H9 (cell line): ENCODE data around the gene RDM1. TPM values are rescaled to one million over a fixed set of nuclear protein-coding genes. Genes with fewer than 3 reads are reported as not detected.

ENCODE experiments used
- DNase-seq: peaks from one replicate; pipeline ENCODE4 v3.0.0-alpha.2; 2017
- H2AFZ ChIP-seq: one replicate; pipeline ENCODE4 v1.6.1; 2013; ENCODE audit warnings: mild to moderate bottlenecking, low read length, control low read depth, moderate library complexity
- H2AK5ac ChIP-seq: 2 replicates; pipeline ENCODE4 v1.6.1; 2013; ENCODE audit warnings: low read length, control low read depth, mixed read lengths; ENCODE audit not compliant: insufficient read length
- H2BK120ac ChIP-seq: one replicate; pipeline ENCODE4 v1.6.1; 2013; ENCODE audit warnings: low read depth, mild to moderate bottlenecking, low read length, control low read depth, inconsistent platforms; ENCODE audit not compliant: poor library complexity, severe bottlenecking
- H2BK12ac ChIP-seq: 2 replicates; pipeline ENCODE4 v1.6.1; 2013; ENCODE audit warnings: low read length, control low read depth, mixed read lengths, low read depth; ENCODE audit not compliant: insufficient read length
- H2BK15ac ChIP-seq: 2 replicates; pipeline ENCODE4 v1.6.1; 2013; ENCODE audit warnings: low read depth, low read length, control low read depth
- H2BK20ac ChIP-seq: one replicate; pipeline ENCODE4 v1.6.1; 2013; ENCODE audit warnings: low read depth, mild to moderate bottlenecking, low read length, control low read depth, inconsistent platforms; ENCODE audit not compliant: poor library complexity, severe bottlenecking
- H2BK5ac ChIP-seq: 2 replicates; pipeline ENCODE4 v1.6.1; 2013; ENCODE audit warnings: low read length, control low read depth, mixed read lengths; ENCODE audit not compliant: insufficient read length
- H3K14ac ChIP-seq: 2 replicates; pipeline ENCODE4 v1.6.1; 2013; ENCODE audit warnings: low read length, control low read depth; ENCODE audit not compliant: insufficient read depth
- H3K18ac ChIP-seq: 2 replicates; pipeline ENCODE4 v1.6.1; 2013; ENCODE audit warnings: low read depth, mild to moderate bottlenecking, mixed read lengths, low read length, control low read depth; ENCODE audit not compliant: insufficient read length
- H3K23ac ChIP-seq: 2 replicates; pipeline ENCODE4 v1.6.1; 2013; ENCODE audit warnings: low read length, control low read depth, mixed read lengths, low read depth; ENCODE audit not compliant: insufficient read length
- H3K23me2 ChIP-seq: 2 replicates; pipeline ENCODE4 v1.6.1; 2013; ENCODE audit warnings: low read depth, mild to moderate bottlenecking, mixed read lengths, low read length, control low read depth; ENCODE audit not compliant: insufficient read length, poor library complexity, severe bottlenecking
- H3K27ac ChIP-seq: 2 replicates; pipeline ENCODE4 v1.5.1; 2013; ENCODE audit warnings: low read length, control low read depth, mixed read lengths, low read depth; ENCODE audit not compliant: insufficient read length
- H3K27me3 ChIP-seq: 2 replicates; pipeline ENCODE4 v1.6.1; 2013; ENCODE audit warnings: low read length, control low read depth, inconsistent platforms; ENCODE audit not compliant: insufficient read depth
- H3K4ac ChIP-seq: 2 replicates; pipeline ENCODE4 v1.6.1; 2013; ENCODE audit warnings: low read depth, mild to moderate bottlenecking, control low read depth, inconsistent platforms, low read length, moderate library complexity
- H3K4me1 ChIP-seq: 2 replicates; pipeline ENCODE4 v1.6.1; 2013; ENCODE audit warnings: low read length, control low read depth, inconsistent platforms; ENCODE audit not compliant: insufficient read depth
- H3K4me2 ChIP-seq: 2 replicates; pipeline ENCODE4 v1.6.1; 2013; ENCODE audit warnings: low read length, control low read depth, mixed read lengths; ENCODE audit not compliant: insufficient read length, insufficient read depth
- H3K56ac ChIP-seq: 2 replicates; pipeline ENCODE4 v1.6.1; 2013; ENCODE audit warnings: low read depth, mild to moderate bottlenecking, mixed read lengths, low read length, control low read depth; ENCODE audit not compliant: insufficient read length
- H3K79me1 ChIP-seq: 2 replicates; pipeline ENCODE4 v1.6.1; 2013; ENCODE audit warnings: low read depth, mild to moderate bottlenecking, moderate library complexity, low read length, control low read depth, inconsistent platforms; ENCODE audit not compliant: insufficient read depth, poor library complexity, severe bottlenecking
- H3K79me2 ChIP-seq: 2 replicates; pipeline ENCODE4 v1.6.1; 2013; ENCODE audit warnings: low read length, control low read depth, inconsistent platforms; ENCODE audit not compliant: insufficient read depth
- H3K9ac ChIP-seq: 2 replicates; pipeline ENCODE4 v1.6.1; 2013; ENCODE audit warnings: low read length, control low read depth, mixed read lengths; ENCODE audit not compliant: insufficient read length; ENCODE audit errors: extremely low read depth
- H3K9me3 ChIP-seq: one replicate; pipeline ENCODE4 v1.6.1; 2013; ENCODE audit warnings: low read depth, low read length, inconsistent platforms; ENCODE audit not compliant: control insufficient read depth
- H3T11ph ChIP-seq: one replicate; pipeline ENCODE4 v1.6.1; 2013; ENCODE audit warnings: mild to moderate bottlenecking, low read length, control low read depth, inconsistent platforms
- H4K20me1 ChIP-seq: one replicate; pipeline ENCODE4 v1.6.1; 2013; ENCODE audit not compliant: control insufficient read depth, insufficient read length, insufficient read depth
- H4K5ac ChIP-seq: 2 replicates; pipeline ENCODE4 v1.6.1; 2013; ENCODE audit warnings: low read depth, mild to moderate bottlenecking, mixed read lengths, low read length, control low read depth; ENCODE audit not compliant: insufficient read length
- H4K8ac ChIP-seq: replicated peaks from 2 replicates; pipeline ENCODE4 v1.6.1; 2013; ENCODE audit warnings: low read length, control low read depth, mixed read lengths, low read depth; ENCODE audit not compliant: insufficient read length
- H4K91ac ChIP-seq: 2 replicates; pipeline ENCODE4 v1.6.1; 2013; ENCODE audit warnings: low read depth, mild to moderate bottlenecking, moderate library complexity, mixed read lengths, low read length, control low read depth; ENCODE audit not compliant: insufficient read length
- H3K27ac Mint-ChIP-seq, 3 experiments: 2 replicates in 2 of 3; 3 replicates in 1 of 3; pipeline ENCODE4 v1.8.0; 2020 to 2021; ENCODE audit warnings: mixed read lengths in 3 of 3, mild to moderate bottlenecking in 1 of 3, moderate library complexity in 1 of 3
- H3K27me3 Mint-ChIP-seq: 2 replicates; pipeline ENCODE4 v1.8.0; 2021; ENCODE audit warnings: low read depth, mild to moderate bottlenecking, moderate library complexity, mixed read lengths
- H3K36me3 Mint-ChIP-seq, 3 experiments: 2 replicates in 2 of 3; 3 replicates in 1 of 3; pipeline ENCODE4 v1.8.0; 2020 to 2021; ENCODE audit warnings: low read depth in 3 of 3, mixed read lengths in 3 of 3; ENCODE audit not compliant: insufficient read depth in 1 of 3
- H3K4me1 Mint-ChIP-seq, 2 experiments: 2 replicates each; pipeline ENCODE4 v1.8.0; 2020; ENCODE audit warnings: mixed read lengths in 2 of 2
- H3K4me3 Mint-ChIP-seq, 2 experiments: 2 replicates in 1 of 2; 3 replicates in 1 of 2; pipeline ENCODE4 v1.8.0; 2020 to 2021; ENCODE audit warnings: mild to moderate bottlenecking in 2 of 2, mixed read lengths in 2 of 2, moderate library complexity in 1 of 2
- H3K9me3 Mint-ChIP-seq, 2 experiments: 2 replicates in 1 of 2; 3 replicates in 1 of 2; pipeline ENCODE4 v1.8.0; 2020; ENCODE audit warnings: mild to moderate bottlenecking in 2 of 2, mixed read lengths in 2 of 2, moderate library complexity in 1 of 2
- WGBS: extraction: QIAGEN DNeasy Blood & Tissue Kit; methylation state at CpG from one replicate; pipeline ENCODE4 v1.1.7; 2013; ENCODE audit warnings: missing lambda C conversion rate, low lambda C conversion rate, mixed read lengths; ENCODE audit not compliant: insufficient read length; ENCODE audit errors: extremely low coverage; 5-methylcytosine and 5-hydroxymethylcytosine counted together
- total RNA-seq: library from RNA; stranded (reverse); gene quantifications from 2 replicates; pipeline ENCODE4 v1.2.1, GENCODE V29; 2021
- TF ChIP-seq, protein P1 (sequence below): fragments of 200-600 bp; sonication (generic); conservative IDR thresholded peaks from 3 replicates; pipeline ENCODE4 v1.8.0; 2021; ENCODE audit warnings: antibody characterized with exemption, mild to moderate bottlenecking

The RDM1 gene
- total RNA-seq, 1 experiment from 2014 or later: 9.0 TPM

DNA sequence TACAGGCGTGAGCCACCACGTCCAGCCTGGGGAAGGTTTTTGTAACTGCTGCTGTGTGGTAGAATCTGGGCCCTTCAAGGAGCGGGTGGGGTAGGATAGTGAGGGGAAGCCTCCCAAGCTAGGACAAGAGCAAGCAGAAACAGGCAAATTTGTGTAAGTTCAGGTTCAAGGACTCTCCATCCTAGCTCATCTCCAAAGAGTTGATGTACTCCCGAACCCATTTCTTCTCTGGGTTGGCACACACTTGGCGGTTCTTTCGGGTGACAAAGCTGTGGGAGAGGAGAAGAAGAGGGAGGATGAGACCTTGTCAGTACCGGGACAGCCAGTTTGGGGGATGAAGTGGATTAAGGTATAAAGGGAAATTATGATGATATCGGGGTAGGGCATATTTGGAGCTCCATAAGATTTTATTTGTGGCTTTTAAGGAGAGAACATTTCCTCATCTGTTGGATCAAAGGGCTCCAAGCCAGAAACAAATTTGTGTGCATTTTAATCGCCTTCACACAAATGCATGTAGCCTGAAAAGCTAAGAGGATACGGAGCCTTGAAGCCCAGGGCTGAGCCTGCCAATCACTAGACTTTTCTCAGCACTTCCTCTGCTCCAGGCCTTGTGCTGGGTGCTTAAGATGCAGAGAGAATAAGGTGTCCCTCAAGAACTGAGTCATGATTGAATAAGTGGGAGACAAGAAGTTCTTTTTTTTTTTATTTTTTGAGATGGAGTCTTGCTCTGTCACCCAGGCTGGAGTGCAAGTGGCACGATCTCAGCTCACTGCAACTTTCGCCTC is 58.2 kb downstream of the RDM1 start:
- Histone ChIP-seq H3K9ac (no peak overlapping the region), H3K4me1 (peaks cover 3% of the 10 kb centered on the region; the same call in 1 of the 2 replicates), H3K56ac (no peak overlapping the region), H3T11ph (no peak overlapping the region), H3K4ac (no peak overlapping the region), H3K18ac (no peak overlapping the region), H2BK120ac (no peak overlapping the region), H3K79me1 (no peaks in the 10 kb centered on the region), H3K27me3 (no peaks in the 10 kb centered on the region), H4K8ac (no peak overlapping the region), H4K91ac (no peak overlapping the region), H3K27ac (no peak overlapping the region), H3K23me2 (no peaks in the 10 kb centered on the region), H3K4me2 (no peak overlapping the region), H2BK12ac (no peak overlapping the region), H2AK5ac (no peak overlapping the region), H2BK15ac (no peak overlapping the region), H3K79me2 (no peaks in the 10 kb centered on the region), H3K9me3 (no peaks in the 10 kb centered on the region), H4K20me1 (no peaks in the 10 kb centered on the region), H2BK5ac (no peak overlapping the region), H3K14ac (no peak overlapping the region), H2BK20ac (no peak overlapping the region), H4K5ac (no peak overlapping the region), H2AFZ (no peak overlapping the region), H3K23ac (no peak overlapping the region)
- TF ChIP-seq, protein P1, sequence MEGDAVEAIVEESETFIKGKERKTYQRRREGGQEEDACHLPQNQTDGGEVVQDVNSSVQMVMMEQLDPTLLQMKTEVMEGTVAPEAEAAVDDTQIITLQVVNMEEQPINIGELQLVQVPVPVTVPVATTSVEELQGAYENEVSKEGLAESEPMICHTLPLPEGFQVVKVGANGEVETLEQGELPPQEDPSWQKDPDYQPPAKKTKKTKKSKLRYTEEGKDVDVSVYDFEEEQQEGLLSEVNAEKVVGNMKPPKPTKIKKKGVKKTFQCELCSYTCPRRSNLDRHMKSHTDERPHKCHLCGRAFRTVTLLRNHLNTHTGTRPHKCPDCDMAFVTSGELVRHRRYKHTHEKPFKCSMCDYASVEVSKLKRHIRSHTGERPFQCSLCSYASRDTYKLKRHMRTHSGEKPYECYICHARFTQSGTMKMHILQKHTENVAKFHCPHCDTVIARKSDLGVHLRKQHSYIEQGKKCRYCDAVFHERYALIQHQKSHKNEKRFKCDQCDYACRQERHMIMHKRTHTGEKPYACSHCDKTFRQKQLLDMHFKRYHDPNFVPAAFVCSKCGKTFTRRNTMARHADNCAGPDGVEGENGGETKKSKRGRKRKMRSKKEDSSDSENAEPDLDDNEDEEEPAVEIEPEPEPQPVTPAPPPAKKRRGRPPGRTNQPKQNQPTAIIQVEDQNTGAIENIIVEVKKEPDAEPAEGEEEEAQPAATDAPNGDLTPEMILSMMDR: no peak
- no peak overlapping the region; a peak in 1 of 7 replicates for H3K27ac Mint-ChIP-seq
- H3K4me3 Mint-ChIP-seq: no peak overlapping the region
- H3K27me3 Mint-ChIP-seq: no peaks in the 10 kb centered on the region; the same call in 1 of the 2 replicates
- WGBS: no CpG with 5 or more reads among the region's 12 CpGs
- DNase-seq: no peak
- H3K9me3 Mint-ChIP-seq: no peaks in the 10 kb centered on the region
- H3K4me1 Mint-ChIP-seq: peaks cover 8 to 13% of the 10 kb centered on the region in 2 experiments
- no peaks in the 10 kb centered on the region; a peak in 1 of 7 replicates for H3K36me3 Mint-ChIP-seq
